ENCODE results near the gene MYF6.

Gene MYF6

DNA sequence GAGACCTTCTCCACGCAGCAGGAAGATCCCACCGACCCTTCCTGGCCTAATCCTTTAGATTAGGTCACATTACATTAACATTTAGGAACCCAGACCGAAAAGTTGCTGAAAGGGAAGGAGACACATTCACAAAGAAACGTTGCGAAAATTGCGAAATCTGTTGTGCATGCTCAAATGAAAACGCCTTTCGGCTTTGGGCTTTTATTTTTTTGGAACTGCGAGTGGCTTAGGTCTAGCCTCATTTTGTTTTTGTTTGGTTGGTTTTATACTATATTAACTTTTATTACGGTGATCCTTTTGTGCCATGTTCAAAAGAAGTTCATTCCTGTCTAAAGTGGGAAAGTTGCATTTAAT lies 1.5 kb downstream of the MYF6 start:
- H3K36me3 ChIP-seq (ENCODE audit: control insufficient read depth in 2 of 2, insufficient read depth in 1 of 2, low read length in 2 of 2), result no peaks in the 10 kb centered on the region
- no peak overlapping the region for H3K27ac ChIP-seq (ENCODE audit: extremely low read depth, low read depth, low read length)
- no peaks in the 10 kb centered on the region for H3K4me1 ChIP-seq (ENCODE audit: control insufficient read depth, insufficient read depth, low read length)
- TF ChIP-seq, protein P1, sequence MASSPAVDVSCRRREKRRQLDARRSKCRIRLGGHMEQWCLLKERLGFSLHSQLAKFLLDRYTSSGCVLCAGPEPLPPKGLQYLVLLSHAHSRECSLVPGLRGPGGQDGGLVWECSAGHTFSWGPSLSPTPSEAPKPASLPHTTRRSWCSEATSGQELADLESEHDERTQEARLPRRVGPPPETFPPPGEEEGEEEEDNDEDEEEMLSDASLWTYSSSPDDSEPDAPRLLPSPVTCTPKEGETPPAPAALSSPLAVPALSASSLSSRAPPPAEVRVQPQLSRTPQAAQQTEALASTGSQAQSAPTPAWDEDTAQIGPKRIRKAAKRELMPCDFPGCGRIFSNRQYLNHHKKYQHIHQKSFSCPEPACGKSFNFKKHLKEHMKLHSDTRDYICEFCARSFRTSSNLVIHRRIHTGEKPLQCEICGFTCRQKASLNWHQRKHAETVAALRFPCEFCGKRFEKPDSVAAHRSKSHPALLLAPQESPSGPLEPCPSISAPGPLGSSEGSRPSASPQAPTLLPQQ (tag by site-specific recombination; IDR thresholded peaks at IDR 0.05), result no peak
- TF ChIP-seq BCL11A (tag by site-specific recombination; IDR thresholded peaks at IDR 0.05; ENCODE audit: low read depth) (no peak), ZNF114 (tag by site-specific recombination; IDR thresholded peaks at IDR 0.05) (no peak), GLI4 (tag by site-specific recombination; IDR thresholded peaks at IDR 0.05) (no peak), SETDB1 (IDR thresholded peaks at IDR 0.05; ENCODE audit: insufficient read length, low read length) (no peak), ZFHX2 (tag by site-specific recombination; conservative IDR thresholded peaks at IDR 0.05) (no peak), GLI2 (tag by site-specific recombination; IDR thresholded peaks at IDR 0.05; ENCODE audit: borderline replicate concordance, low read depth) (no peak), ZNF561 (tag by site-specific recombination; IDR thresholded peaks at IDR 0.05; ENCODE audit: borderline replicate concordance) (no peak), ZNF121 (tag by site-specific recombination; IDR thresholded peaks at IDR 0.05) (no peak), ZNF26 (tag by site-specific recombination; IDR thresholded peaks at IDR 0.05) (no peak), KLF7 (tag by site-specific recombination; IDR thresholded peaks at IDR 0.05; ENCODE audit: borderline replicate concordance) (no peak), MZF1 (tag by site-specific recombination; IDR thresholded peaks at IDR 0.05; ENCODE audit: borderline replicate concordance) (no peak)
- TF ChIP-seq, protein P2, sequence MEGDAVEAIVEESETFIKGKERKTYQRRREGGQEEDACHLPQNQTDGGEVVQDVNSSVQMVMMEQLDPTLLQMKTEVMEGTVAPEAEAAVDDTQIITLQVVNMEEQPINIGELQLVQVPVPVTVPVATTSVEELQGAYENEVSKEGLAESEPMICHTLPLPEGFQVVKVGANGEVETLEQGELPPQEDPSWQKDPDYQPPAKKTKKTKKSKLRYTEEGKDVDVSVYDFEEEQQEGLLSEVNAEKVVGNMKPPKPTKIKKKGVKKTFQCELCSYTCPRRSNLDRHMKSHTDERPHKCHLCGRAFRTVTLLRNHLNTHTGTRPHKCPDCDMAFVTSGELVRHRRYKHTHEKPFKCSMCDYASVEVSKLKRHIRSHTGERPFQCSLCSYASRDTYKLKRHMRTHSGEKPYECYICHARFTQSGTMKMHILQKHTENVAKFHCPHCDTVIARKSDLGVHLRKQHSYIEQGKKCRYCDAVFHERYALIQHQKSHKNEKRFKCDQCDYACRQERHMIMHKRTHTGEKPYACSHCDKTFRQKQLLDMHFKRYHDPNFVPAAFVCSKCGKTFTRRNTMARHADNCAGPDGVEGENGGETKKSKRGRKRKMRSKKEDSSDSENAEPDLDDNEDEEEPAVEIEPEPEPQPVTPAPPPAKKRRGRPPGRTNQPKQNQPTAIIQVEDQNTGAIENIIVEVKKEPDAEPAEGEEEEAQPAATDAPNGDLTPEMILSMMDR (tag by site-specific recombination; IDR thresholded peaks at IDR 0.05), result no peak
- TF ChIP-seq, protein P3, sequence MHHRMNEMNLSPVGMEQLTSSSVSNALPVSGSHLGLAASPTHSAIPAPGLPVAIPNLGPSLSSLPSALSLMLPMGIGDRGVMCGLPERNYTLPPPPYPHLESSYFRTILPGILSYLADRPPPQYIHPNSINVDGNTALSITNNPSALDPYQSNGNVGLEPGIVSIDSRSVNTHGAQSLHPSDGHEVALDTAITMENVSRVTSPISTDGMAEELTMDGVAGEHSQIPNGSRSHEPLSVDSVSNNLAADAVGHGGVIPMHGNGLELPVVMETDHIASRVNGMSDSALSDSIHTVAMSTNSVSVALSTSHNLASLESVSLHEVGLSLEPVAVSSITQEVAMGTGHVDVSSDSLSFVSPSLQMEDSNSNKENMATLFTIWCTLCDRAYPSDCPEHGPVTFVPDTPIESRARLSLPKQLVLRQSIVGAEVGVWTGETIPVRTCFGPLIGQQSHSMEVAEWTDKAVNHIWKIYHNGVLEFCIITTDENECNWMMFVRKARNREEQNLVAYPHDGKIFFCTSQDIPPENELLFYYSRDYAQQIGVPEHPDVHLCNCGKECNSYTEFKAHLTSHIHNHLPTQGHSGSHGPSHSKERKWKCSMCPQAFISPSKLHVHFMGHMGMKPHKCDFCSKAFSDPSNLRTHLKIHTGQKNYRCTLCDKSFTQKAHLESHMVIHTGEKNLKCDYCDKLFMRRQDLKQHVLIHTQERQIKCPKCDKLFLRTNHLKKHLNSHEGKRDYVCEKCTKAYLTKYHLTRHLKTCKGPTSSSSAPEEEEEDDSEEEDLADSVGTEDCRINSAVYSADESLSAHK (tag by site-specific recombination; IDR thresholded peaks at IDR 0.05), result no peak
- TF ChIP-seq, protein P4, sequence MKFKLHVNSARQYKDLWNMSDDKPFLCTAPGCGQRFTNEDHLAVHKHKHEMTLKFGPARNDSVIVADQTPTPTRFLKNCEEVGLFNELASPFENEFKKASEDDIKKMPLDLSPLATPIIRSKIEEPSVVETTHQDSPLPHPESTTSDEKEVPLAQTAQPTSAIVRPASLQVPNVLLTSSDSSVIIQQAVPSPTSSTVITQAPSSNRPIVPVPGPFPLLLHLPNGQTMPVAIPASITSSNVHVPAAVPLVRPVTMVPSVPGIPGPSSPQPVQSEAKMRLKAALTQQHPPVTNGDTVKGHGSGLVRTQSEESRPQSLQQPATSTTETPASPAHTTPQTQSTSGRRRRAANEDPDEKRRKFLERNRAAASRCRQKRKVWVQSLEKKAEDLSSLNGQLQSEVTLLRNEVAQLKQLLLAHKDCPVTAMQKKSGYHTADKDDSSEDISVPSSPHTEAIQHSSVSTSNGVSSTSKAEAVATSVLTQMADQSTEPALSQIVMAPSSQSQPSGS (tag by site-specific recombination; IDR thresholded peaks at IDR 0.05; ENCODE audit: low read depth), result no peak
- TF ChIP-seq, protein P5, sequence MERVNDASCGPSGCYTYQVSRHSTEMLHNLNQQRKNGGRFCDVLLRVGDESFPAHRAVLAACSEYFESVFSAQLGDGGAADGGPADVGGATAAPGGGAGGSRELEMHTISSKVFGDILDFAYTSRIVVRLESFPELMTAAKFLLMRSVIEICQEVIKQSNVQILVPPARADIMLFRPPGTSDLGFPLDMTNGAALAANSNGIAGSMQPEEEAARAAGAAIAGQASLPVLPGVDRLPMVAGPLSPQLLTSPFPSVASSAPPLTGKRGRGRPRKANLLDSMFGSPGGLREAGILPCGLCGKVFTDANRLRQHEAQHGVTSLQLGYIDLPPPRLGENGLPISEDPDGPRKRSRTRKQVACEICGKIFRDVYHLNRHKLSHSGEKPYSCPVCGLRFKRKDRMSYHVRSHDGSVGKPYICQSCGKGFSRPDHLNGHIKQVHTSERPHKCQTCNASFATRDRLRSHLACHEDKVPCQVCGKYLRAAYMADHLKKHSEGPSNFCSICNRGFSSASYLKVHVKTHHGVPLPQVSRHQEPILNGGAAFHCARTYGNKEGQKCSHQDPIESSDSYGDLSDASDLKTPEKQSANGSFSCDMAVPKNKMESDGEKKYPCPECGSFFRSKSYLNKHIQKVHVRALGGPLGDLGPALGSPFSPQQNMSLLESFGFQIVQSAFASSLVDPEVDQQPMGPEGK (tag by site-specific recombination; IDR thresholded peaks at IDR 0.05), result no peak
- H3K4me3 ChIP-seq (ENCODE audit: low read depth, low read length), result no peak overlapping the region
- ChIA-PET POLR2A (interaction anchor here (0.6 kb wide), 1 partner anchor 1124 kb away, joined by 9 read pairs; no protein-coding TSS in a partner anchor), CTCF (no interaction called here)
- no peaks in the 10 kb centered on the region for H3K9me3 ChIP-seq (ENCODE audit: control insufficient read depth, insufficient read depth, low read depth, low read length)

Data from HEK293 (cell line).